Stimulated activated CD4-positive, alpha-beta T cell treated with anti-CD3 and anti-CD28 coated beads, Interleukin-12 subunit alpha, Interleukin-12 subunit beta, amount 100 ng/mL, for 4 hours (primary cell): Measurements from ENCODE around the gene HPS6.
A peak's percentile ranks its signal among the peaks of the same experiment; 100 is the strongest.

Experiments
- DNase-seq: peaks from one replicate; pipeline ENCODE4 v3.0.0-alpha.2; 2020

The HPS6 gene

GRCh38 chr10:102072673-102073527 is 7.8 kb downstream of the HPS6 start:
- DNase-seq: peak; percentile 75

- no peak for DNase-seq
Observed at GRCh38 chr10:102083541-102083940, 18.4 kb downstream of the HPS6 start.

GRCh38 chr10:102085336-102085735 is 20.2 kb downstream of the HPS6 start:
- no peak for DNase-seq

- no peak for DNase-seq
Observed at GRCh38 chr10:102086196-102086595, 21.0 kb downstream of the HPS6 start.

GRCh38 chr10:102090772-102091171 is 25.6 kb downstream of the HPS6 start:
- DNase-seq: no peak

- DNase-seq: no peak
Observed at GRCh38 chr10:102096449-102096848, 31.3 kb downstream of the HPS6 start.

GRCh38 chr10:102101152-102101551 is 36.0 kb downstream of the HPS6 start:
- DNase-seq: no peak

- DNase-seq: no peak
Observed at GRCh38 chr10:102102421-102102820, 37.3 kb downstream of the HPS6 start.

- no peak for DNase-seq
Observed at GRCh38 chr10:102106998-102107397, 41.8 kb downstream of the HPS6 start.

GRCh38 chr10:102109166-102110116 is 44.3 kb downstream of the HPS6 start:
- no peak for DNase-seq

- no peak for DNase-seq
Observed at GRCh38 chr10:102111276-102111675, 46.1 kb downstream of the HPS6 start.

GRCh38 chr10:102112210-102112817 is 47.2 kb downstream of the HPS6 start:
- DNase-seq: no peak

- DNase-seq: no peak
Observed at GRCh38 chr10:102113261-102113955, 48.3 kb downstream of the HPS6 start.

- DNase-seq: peak; percentile 12
Observed at GRCh38 chr10:102113956-102114857, 49.1 kb downstream of the HPS6 start.

- DNase-seq: peak; percentile 88
Observed at GRCh38 chr10:102114861-102115618, 49.9 kb downstream of the HPS6 start.

- DNase-seq: no peak
Observed at GRCh38 chr10:102115775-102116174, 50.6 kb downstream of the HPS6 start.

- no peak for DNase-seq
Observed at GRCh38 chr10:102116656-102117055, 51.5 kb downstream of the HPS6 start.
